ENCODE data around the gene ATP8B4. TPM values are rescaled to one million over a fixed set of nuclear protein-coding genes. Genes with fewer than 3 reads are reported as not detected.

ATP8B4 gene
- total and polyA plus RNA-seq, 2 donors (not counting 1 experiment from before 2014, with no cell fraction given): 0.42 TPM; not detected in 1

GRCh38 chr15:50044406-50044805 lies 74.6 kb downstream of the ATP8B4 start:
- Histone ChIP-seq H3K4me2 (replicated peaks; ENCODE audit: low read depth, low read length, poor library complexity, severe bottlenecking) (no peak overlapping the region), H4K20me1 (ENCODE audit: control insufficient read depth, insufficient read depth, low read length, poor library complexity, severe bottlenecking) (no peaks in the 10 kb centered on the region), H3K4me3 (ENCODE audit: control extremely low read depth in 1 of 5, extremely low read depth in 1 of 5, insufficient read depth in 1 of 5, low read depth in 2 of 5, low read length in 4 of 5) (no peak overlapping the region), H3K27ac (ENCODE audit: low read length in 2 of 2) (no peak overlapping the region), H3K27me3 (replicated peaks in 1 of 4; ENCODE audit: control extremely low read depth in 1 of 4, control insufficient read depth in 3 of 4, insufficient read depth in 4 of 4, low read length in 3 of 4) (no peaks in the 10 kb centered on the region), H3K36me3 (replicated peaks in 1 of 2; ENCODE audit: control extremely low read depth in 1 of 2, control insufficient read depth in 1 of 2, extremely low read depth in 1 of 2, insufficient read depth in 2 of 2, low read length in 1 of 2) (no peaks in the 10 kb centered on the region), H3K9ac (ENCODE audit: low read length) (no peak overlapping the region), H3K4me1 (ENCODE audit: control insufficient read depth in 2 of 2, insufficient read depth in 2 of 2, low read length in 2 of 2) (no peaks in the 10 kb centered on the region), H3K79me2 (ENCODE audit: control insufficient read depth, insufficient read depth, low read length) (no peaks in the 10 kb centered on the region), H3K9me3 (ENCODE audit: control extremely low read depth in 1 of 3, control insufficient read depth in 2 of 3, insufficient read depth in 1 of 3, low read length in 2 of 3) (peaks cover 5 to 11% (median 6%) of the 10 kb centered on the region in 3 donors), H2AFZ (ENCODE audit: insufficient read depth, low read depth, low read length, poor library complexity, severe bottlenecking) (no peak overlapping the region)
- DNase-seq: no peak
- ATAC-seq (ENCODE audit: low read depth): no peak
- H3K4me3 Mint-ChIP-seq: no peak overlapping the region
- intact Hi-C loops (cut with micrococcal nuclease): no loop called here
- H3K4me1 Mint-ChIP-seq: no peaks in the 10 kb centered on the region
- TF ChIP-seq CTCF (IDR thresholded peaks at IDR 0.05) (no peak), EZH2 (IDR thresholded peaks at IDR 0.05; ENCODE audit: borderline replicate concordance, insufficient read depth, low read depth, low read length, poor library complexity, severe bottlenecking) (no peak)
- ChIA-PET POLR2A (no interaction called here), CTCF (no interaction called here)
- H3K27ac Mint-ChIP-seq: no peak overlapping the region
- H3K27me3 Mint-ChIP-seq: no peaks in the 10 kb centered on the region
- H3K9me3 Mint-ChIP-seq (ENCODE audit: insufficient read depth): peaks cover 9% of the 10 kb centered on the region

GRCh38 chr15:50042775-50043174 lies 76.3 kb downstream of the ATP8B4 start:
- no peak overlapping the region for H3K4me3 ChIP-seq (ENCODE audit: control extremely low read depth in 1 of 5, extremely low read depth in 1 of 5, insufficient read depth in 1 of 5, low read depth in 2 of 5, low read length in 4 of 5)
- intact Hi-C loops (cut with micrococcal nuclease): no loop called here
- H4K20me1 ChIP-seq (ENCODE audit: control insufficient read depth, insufficient read depth, low read length, poor library complexity, severe bottlenecking): no peaks in the 10 kb centered on the region
- H3K9ac ChIP-seq (ENCODE audit: low read length): no peak overlapping the region
- no CpG with 5 or more reads among the region's 2 CpGs for WGBS (ENCODE audit: insufficient coverage)
- ChIA-PET POLR2A (no interaction called here), CTCF (no interaction called here)
- no peaks in the 10 kb centered on the region for H3K79me2 ChIP-seq (ENCODE audit: control insufficient read depth, insufficient read depth, low read length)
- peaks cover 5 to 11% (median 6%) of the 10 kb centered on the region in 3 donors for H3K9me3 ChIP-seq (ENCODE audit: control extremely low read depth in 1 of 3, control insufficient read depth in 2 of 3, insufficient read depth in 1 of 3, low read length in 2 of 3)
- no peak overlapping the region for H3K4me3 Mint-ChIP-seq
- no peaks in the 10 kb centered on the region for H3K36me3 ChIP-seq (replicated peaks in 1 of 2; ENCODE audit: control extremely low read depth in 1 of 2, control insufficient read depth in 1 of 2, extremely low read depth in 1 of 2, insufficient read depth in 2 of 2, low read length in 1 of 2)
- no peak for TF ChIP-seq CTCF (IDR thresholded peaks at IDR 0.05)
- no peak for TF ChIP-seq EZH2 (IDR thresholded peaks at IDR 0.05; ENCODE audit: borderline replicate concordance, insufficient read depth, low read depth, low read length, poor library complexity, severe bottlenecking)
- H3K27me3 Mint-ChIP-seq: peaks cover 4% of the 10 kb centered on the region
- H3K27ac Mint-ChIP-seq: no peak overlapping the region
- H3K27me3 ChIP-seq (replicated peaks in 1 of 4; ENCODE audit: control extremely low read depth in 1 of 4, control insufficient read depth in 3 of 4, insufficient read depth in 4 of 4, low read length in 3 of 4): no peaks in the 10 kb centered on the region
- DNase-seq: no peak
- no peak overlapping the region for H2AFZ ChIP-seq (ENCODE audit: insufficient read depth, low read depth, low read length, poor library complexity, severe bottlenecking)
- no peak overlapping the region for H3K27ac ChIP-seq (ENCODE audit: low read length in 2 of 2)
- no peaks in the 10 kb centered on the region for H3K4me1 ChIP-seq (ENCODE audit: control insufficient read depth in 2 of 2, insufficient read depth in 2 of 2, low read length in 2 of 2)
- H3K4me1 Mint-ChIP-seq: no peaks in the 10 kb centered on the region
- no peak overlapping the region for H3K4me2 ChIP-seq (replicated peaks; ENCODE audit: low read depth, low read length, poor library complexity, severe bottlenecking)
- ATAC-seq (ENCODE audit: low read depth): no peak
- H3K9me3 Mint-ChIP-seq (ENCODE audit: insufficient read depth): peaks cover 9% of the 10 kb centered on the region

Measured in B cell (primary cell).